Measurements from ENCODE around the gene CRACR2B.
A peak's percentile ranks its signal among the peaks of the same experiment; 100 is the strongest.

The CRACR2B gene

DNA sequence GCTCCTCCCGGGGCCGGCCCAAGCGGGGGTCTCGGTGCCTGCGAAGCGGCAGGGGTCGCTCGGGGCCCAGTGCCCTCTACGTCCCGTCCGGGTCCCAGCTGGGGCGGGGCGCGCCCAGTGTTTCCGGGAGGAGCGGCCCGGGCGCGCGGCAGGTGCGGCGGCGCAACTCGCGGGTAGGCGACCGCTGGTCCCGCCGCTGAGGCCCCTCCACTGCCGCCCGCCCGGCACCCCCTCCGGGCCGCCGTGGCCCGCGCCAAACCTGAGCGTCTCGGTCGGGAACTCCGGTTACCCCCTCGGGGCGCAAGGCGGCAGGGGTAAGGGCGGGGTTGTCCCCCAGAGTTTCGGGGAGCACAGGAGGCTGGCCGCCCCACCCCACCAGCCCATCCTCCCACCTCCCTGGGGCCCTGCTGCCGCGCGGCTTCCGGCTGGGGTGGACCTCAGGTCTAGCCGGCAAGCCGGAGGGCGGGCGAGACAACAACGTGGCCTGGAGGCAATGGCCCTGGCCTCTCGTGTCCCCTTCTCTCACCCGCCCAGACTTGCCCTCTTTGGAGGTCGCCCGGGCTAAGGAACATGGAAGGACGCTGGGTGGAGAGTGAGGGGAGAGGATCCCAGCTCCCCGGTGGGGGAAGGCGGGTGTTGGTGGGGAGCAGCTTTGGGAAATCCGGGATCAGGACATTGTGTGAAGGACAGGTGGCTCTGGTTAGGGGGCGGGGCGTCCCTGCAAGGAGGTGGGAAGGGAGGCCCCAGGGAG lies 398 bp upstream of the CRACR2B start:
- peak; percentile 62 to 81 for DNase-seq

DNA sequence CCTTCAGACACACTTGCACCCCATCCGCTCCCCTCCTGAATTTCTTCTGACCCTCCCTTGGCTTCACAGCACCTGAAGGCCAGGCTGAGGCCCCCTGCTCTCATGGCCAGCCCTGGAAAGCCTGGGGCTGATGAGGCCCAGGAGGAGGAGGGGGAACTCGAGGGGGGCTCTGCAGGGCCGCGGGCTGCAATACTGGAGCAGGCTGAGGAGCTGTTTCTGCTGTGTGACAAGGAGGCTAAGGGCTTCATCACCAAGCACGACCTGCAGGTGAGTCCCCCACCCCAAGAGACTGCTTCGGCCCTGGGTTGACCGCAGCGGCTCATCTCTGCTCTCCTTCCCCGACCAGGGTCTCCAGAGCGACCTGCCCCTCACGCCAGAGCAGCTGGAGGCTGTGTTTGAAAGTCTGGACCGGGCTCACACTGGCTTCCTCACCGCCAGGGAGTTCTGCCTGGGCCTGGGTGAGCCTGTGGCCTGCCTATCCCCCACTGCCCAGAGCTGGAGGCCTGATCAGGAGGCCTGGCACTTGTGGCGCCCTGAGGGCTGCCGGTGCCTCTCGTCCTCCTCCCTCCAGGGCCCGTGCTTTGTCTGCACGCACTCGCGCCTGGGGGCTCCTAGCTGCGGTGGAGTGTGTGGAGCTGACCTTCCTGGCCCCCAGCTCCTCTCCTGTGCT lies 922 bp downstream of the CRACR2B start:
- DNase-seq, result no peak

DNA sequence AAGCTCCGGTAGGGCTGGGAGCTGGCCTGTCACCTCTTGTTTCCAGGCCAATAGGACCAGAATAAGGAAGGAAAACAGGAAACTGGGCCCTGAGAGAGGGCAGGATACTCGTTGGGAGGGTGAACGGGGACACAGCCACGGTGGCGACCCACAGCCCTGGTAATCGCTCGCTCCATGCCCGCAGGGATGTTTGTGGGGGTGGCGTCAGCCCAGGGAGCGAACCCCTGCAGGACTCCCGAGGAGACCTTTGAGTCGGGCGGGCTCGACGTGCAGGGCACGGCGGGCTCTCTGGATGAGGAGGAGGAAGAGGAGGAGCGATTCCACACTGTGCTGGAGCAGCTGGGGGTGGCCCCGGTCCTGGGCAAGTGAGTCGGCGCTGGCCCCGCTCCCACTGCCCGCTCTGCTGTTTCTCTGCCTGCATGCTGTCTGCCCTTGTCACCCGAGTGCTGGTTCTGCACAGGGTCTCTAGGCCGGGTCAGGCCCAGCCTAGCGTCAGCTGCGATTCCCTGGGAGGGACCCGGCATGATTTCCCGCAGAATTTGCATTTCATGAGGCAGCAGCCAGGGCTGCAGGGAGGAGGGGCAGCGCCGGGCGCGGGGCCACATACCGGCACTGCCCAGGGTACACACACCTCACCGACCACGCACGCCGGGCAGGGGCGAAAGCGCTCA lies 1.6 kb downstream of the CRACR2B start:
- peak; percentile 78 to 95 for DNase-seq

- peak in 1 of 2 experiments; percentile 82 for DNase-seq
Observed at GRCh38 chr11:829847-830294, 2.2 kb downstream of the CRACR2B start.

GRCh38 chr11:830295-831117 lies 2.8 kb downstream of the CRACR2B start:
- DNase-seq, result peak; percentile 71 to 95

DNA sequence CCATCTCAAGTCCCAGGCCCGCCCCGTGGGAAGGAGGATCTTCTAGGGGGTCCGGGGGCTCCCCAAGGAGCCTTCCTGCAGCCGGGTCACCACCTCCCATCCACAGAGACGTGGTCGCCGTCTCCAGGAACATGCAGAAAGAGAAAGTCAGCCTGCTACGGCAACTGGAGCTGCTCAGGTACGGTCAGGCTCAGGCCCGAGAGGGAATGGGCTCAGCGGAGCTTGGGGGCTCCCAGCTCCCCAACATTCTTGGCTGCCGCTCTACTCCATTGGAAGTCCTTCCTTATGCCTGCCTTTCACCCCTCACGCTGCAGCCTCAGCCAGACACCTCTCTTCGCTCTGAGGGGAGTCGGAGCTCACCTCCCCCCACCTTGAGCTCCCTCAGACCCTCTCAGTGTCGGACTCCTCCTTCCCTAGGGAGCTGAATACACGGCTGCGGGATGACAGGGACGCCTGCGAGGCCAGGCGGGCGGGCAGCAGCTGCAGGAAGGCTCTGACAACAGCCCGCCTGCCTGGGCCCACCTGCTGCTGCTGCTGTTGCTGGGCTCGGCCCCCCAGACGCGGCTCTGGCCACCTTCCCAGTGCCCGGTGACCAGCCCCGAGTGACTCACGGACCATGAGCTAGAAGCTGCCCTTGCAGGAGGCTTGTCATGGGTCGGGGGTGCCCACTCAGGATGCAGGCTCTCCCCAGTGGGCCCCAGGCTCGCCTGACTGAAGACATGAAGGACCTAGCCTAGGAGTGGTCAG lies 3.6 kb downstream of the CRACR2B start:
- no peak for DNase-seq

DNA sequence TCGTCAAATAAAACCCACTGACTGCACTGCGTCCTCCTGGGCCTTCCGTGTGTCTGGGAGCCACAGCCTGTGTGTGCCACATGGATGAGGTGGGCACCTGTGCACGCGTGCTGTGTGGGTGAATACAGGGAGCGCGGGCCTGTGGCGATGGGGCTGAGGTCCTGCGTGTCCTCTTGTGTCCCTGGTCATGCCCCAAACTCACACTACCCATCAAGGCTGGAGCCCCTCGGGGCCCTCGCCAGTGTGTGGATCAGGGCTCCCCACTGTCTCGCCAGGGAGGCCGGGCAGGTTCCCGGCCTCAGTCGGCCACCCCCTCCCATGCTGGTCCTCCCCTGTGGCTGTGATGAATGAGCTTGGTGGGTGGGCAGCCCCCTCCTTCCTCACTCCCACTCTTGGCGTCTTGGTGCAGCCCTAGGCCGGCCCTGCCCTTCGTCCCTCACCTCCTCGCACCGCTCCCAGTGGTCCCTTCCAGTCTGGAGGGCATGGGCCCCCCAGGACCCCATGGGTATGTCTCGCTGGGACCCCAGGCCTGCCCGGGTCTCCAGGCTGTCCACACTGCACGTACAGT lies 4.3 kb downstream of the CRACR2B start:
- DNase-seq, result no peak

GRCh38 chr11:832529-833113 lies 4.9 kb downstream of the CRACR2B start, which contains the start of gene CD151:
CD151 (plus strand) TSS chr11:832952; CDS start chr11:836070, 3,118 bp downstream.
- peak in 1 of 2 experiments; percentile 85 for DNase-seq

DNA sequence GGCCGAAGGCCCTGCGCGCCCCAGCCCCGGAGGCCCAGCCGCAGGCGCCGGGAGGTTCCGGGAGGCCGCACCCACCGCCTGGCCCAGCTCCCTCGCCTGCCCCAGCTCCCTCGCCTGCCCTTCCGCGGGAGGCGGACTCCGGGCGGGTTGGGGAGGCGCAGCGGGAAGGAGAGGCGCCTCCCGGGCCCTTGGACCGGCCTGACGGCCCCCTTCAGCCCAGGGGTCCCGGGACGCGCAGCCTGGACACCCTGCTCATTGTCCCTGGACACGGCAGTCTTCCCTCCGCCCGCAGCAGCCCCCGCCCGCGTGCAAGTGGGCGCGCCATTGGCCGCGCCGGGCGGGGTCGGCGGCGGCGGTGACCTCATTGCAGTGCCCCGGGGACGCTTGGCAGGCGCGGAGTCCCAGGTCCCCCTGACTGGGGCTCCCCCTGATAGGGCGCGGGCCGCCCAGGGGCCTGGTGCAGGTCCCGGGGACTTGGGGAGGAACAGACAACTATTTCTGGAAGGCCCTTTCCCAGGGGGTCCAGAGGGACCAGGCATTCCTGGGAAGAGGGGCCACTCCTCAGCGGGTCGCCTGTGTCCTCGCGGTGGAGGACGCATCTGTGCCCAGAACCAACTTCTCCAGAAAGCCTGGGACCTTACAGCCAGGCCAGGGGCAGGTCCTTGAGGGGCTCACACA lies 5.5 kb downstream of the CRACR2B start:
- peak in 1 of 2 experiments; percentile 84 for DNase-seq

DNA sequence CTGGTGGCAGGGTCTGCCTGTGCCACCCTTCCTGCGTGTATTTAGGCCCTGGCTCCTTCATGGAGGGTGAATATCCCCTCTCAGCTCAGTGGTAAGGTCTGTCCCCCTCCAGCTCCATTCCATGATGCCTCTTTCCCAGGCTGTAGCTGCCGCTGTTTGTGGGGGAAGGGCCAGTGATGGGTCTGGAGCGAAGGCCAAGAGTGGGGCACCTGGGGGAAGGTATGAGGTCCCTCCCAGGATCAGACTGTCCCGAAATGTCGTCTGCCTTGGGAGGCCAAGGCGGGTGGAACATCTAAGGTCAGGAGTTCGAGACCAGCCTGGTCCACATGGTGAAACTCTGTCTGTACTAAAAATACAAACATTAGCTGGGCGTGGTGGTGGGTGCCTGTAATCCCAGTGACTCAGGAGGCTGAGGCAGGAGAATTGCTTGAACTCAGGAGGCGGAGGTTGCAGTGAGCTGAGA lies 6.2 kb downstream of the CRACR2B start:
- no peak for DNase-seq

- DNase-seq, result no peak
Observed at GRCh38 chr11:834371-835316, 6.9 kb downstream of the CRACR2B start.

DNA sequence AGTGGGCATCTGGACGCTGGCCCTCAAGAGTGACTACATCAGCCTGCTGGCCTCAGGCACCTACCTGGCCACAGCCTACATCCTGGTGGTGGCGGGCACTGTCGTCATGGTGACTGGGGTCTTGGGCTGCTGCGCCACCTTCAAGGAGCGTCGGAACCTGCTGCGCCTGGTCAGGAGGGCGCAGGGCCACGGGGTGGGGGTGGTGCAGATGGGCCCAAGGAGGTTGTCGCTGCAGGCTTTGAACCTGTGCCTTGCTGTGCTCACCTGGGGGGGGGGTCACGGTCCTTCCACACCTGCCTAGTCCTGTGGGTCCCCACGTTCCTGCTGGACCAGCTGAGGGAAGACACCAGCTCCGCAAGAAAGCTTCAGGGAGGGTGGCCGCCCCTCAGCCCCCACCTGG lies 8.6 kb downstream of the CRACR2B start:
- DNase-seq, result no peak

GRCh38 chr11:836700-837099 lies 9.0 kb downstream of the CRACR2B start:
- no peak for DNase-seq

DNA sequence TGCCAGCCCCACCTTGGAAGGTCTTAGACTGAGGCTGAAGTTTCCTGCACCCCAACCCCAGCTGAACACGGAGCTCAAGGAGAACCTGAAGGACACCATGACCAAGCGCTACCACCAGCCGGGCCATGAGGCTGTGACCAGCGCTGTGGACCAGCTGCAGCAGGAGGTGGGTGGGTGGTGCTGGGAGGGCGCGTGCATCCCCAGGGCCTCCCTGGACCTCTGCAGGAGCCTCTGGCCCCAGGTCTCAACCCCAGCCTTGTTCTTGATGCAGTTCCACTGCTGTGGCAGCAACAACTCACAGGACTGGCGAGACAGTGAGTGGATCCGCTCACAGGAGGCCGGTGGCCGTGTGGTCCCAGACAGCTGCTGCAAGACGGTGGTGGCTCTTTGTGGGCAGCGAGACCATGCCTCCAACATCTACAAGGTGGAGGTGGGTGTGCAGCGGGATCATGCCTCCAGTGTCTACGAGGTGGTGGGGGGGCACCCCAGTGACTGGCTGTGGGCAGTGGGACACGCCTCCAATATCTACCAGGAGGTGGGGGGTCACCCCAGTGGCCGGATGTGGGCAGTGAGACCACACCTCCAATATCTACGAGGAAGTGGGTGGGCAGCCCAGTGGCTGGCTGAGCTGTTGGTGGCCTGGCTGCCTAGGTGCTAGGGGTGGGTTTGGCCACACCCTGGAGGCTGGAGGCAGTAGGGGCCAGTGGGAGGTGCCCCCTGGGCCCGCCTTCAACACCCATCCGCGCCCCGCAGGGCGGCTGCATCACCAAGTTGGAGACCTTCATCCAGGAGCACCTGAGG lies 9.7 kb downstream of the CRACR2B start:
- DNase-seq, result no peak

GRCh38 chr11:837990-838307 lies 10.2 kb downstream of the CRACR2B start:
- no peak for DNase-seq

GRCh38 chr11:838441-839279 lies 10.9 kb downstream of the CRACR2B start:
- no peak for DNase-seq

DNA sequence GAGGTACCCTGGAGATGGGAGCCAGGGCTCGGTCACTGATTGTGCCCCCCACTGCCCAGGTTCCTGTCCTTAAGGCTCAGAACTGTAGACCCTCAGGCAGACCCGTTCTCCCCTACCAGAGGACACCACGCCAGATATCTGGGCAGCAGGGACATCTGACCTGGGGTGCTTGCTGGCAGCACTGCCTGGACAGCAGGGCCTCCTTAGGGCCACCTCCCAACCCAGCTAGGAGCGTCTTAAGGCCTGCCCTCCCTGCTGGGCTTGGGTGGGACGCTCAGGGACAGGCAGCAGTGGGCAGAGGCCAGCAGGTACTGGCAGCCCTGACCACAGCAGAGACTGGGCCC lies 11.5 kb downstream of the CRACR2B start:
- DNase-seq, result no peak

Data from NCI-H526 (cell line).